Suprapubic skin (tissue), 4 donors: ENCODE measurements around the gene HSPBAP1.

Experiments used
- EP300 ChIP-seq: sonication (generic); formaldehyde crosslinking; IDR thresholded peaks from one replicate; pipeline ENCODE4 v1.6.1; 2017; ENCODE audit warnings: antibody characterized with exemption
- POLR2AphosphoS5 ChIP-seq, 3 donors: sonication (generic); formaldehyde crosslinking; IDR thresholded peaks; one replicate each; pipeline ENCODE4 v1.6.1; 2017; ENCODE audit warnings: antibody characterized with exemption in 3 of 3
- TF ChIP-seq, protein P1 (sequence below), 2 donors: fragments of 200-600 bp in 1 of 2; fragments of 450-650 bp in 1 of 2; sonication (generic) in 1 of 2; IDR thresholded peaks; one replicate each; pipeline ENCODE4 v1.5.1; 2016 to 2019; ENCODE audit warnings: antibody characterized with exemption in 2 of 2, mild to moderate bottlenecking in 1 of 2, moderate library complexity in 1 of 2

DNA sequence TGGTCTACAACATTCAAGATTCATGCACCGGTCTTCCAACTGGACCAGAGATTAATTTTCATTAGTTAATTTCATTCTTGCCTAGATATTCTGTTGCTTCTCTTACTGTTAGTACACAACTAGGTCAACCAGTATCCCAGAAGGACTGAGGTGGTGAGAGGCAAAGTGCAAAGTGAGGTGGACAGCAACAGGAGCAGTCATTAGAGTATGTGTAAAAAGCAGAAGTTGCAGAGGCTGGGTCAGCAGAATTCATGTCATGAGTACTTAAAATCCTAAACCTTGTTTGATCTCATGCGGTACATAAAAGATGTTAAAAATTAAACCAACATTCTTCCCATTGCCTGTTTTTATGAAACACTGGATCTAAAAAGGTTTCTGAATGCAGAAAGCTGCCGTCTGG, 66.3 kb downstream of the HSPBAP1 start:
- TF ChIP-seq EP300 (no peak), POLR2AphosphoS5 (IDR thresholded peaks at IDR 0.05) (no peak)
- TF ChIP-seq, protein P1, sequence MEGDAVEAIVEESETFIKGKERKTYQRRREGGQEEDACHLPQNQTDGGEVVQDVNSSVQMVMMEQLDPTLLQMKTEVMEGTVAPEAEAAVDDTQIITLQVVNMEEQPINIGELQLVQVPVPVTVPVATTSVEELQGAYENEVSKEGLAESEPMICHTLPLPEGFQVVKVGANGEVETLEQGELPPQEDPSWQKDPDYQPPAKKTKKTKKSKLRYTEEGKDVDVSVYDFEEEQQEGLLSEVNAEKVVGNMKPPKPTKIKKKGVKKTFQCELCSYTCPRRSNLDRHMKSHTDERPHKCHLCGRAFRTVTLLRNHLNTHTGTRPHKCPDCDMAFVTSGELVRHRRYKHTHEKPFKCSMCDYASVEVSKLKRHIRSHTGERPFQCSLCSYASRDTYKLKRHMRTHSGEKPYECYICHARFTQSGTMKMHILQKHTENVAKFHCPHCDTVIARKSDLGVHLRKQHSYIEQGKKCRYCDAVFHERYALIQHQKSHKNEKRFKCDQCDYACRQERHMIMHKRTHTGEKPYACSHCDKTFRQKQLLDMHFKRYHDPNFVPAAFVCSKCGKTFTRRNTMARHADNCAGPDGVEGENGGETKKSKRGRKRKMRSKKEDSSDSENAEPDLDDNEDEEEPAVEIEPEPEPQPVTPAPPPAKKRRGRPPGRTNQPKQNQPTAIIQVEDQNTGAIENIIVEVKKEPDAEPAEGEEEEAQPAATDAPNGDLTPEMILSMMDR (IDR thresholded peaks at IDR 0.05) = no peak
